Karpas-422 (cell line): ENCODE results near the gene NOCT. TPM values are rescaled to one million over a fixed set of nuclear protein-coding genes. Genes with fewer than 3 reads are reported as not detected.
"Not testable (repeated sequence)": the region's sequence is repeated elsewhere in the genome, so short reads cannot be mapped to it uniquely, and the experiment has no call there.

Experiments
- DNase-seq: peaks from one replicate; pipeline ENCODE4 v3.0.0-alpha.2; 2015
- H2AFZ ChIP-seq: fragments of 200-600 bp; sonication (generic); 2 replicates; pipeline ENCODE4 v1.6.1; 2014; ENCODE audit warnings: antibody characterized with exemption, low read length, mixed read lengths
- H3K27ac ChIP-seq: fragments of 200-600 bp; sonication (generic); 2 replicates; pipeline ENCODE4 v1.5.1; 2014; ENCODE audit warnings: mild to moderate bottlenecking, low read length, moderate library complexity
- H3K27me3 ChIP-seq: fragments of 200-600 bp; sonication (generic); 2 replicates; pipeline ENCODE4 v1.6.1; 2014; ENCODE audit warnings: low read length, mixed read lengths
- H3K36me3 ChIP-seq: fragments of 200-600 bp; sonication (generic); 2 replicates; pipeline ENCODE4 v1.6.1; 2014; ENCODE audit warnings: low read length, mixed read lengths; ENCODE audit not compliant: insufficient read depth
- H3K4me1 ChIP-seq: fragments of 200-600 bp; sonication (generic); 2 replicates; pipeline ENCODE4 v1.6.1; 2014; ENCODE audit warnings: mild to moderate bottlenecking, low read length, mixed read lengths
- H3K4me2 ChIP-seq: fragments of 200-600 bp; sonication (generic); 2 replicates; pipeline ENCODE4 v1.6.1; 2014; ENCODE audit warnings: low read length, low read depth, mild to moderate bottlenecking; ENCODE audit not compliant: poor library complexity, severe bottlenecking
- H3K4me3 ChIP-seq: fragments of 200-600 bp; sonication (generic); 2 replicates; pipeline ENCODE4 v1.5.1; 2014; ENCODE audit warnings: mild to moderate bottlenecking, antibody characterized with exemption, low read length, mixed read lengths
- H3K79me2 ChIP-seq: fragments of 200-600 bp; sonication (generic); 2 replicates; pipeline ENCODE4 v1.6.1; 2014; ENCODE audit warnings: mild to moderate bottlenecking, low read length, mixed read lengths
- H3K9ac ChIP-seq: fragments of 200-600 bp; sonication (generic); 2 replicates; pipeline ENCODE4 v1.6.0; 2014; ENCODE audit warnings: low read length
- H3K9me2 ChIP-seq: fragments of 200-600 bp; sonication (generic), shearing (Covaris generic); replicated peaks from 2 replicates; pipeline ENCODE4 v1.6.0; 2014; ENCODE audit warnings: mild to moderate bottlenecking, low read length, moderate library complexity; ENCODE audit not compliant: insufficient read depth
- H3K9me3 ChIP-seq: fragments of 300-700, 200-600 bp; sonication (generic); 2 replicates; pipeline ENCODE4 v1.6.1; 2014; ENCODE audit warnings: low read length, mixed read lengths
- H4K20me1 ChIP-seq: fragments of 200-600 bp; sonication (generic); 2 replicates; pipeline ENCODE4 v1.6.1; 2014; ENCODE audit warnings: mild to moderate bottlenecking, antibody characterized with exemption, low read length, low read depth; ENCODE audit not compliant: insufficient read depth
- total RNA-seq: library from RNA; depleted of rRNA; stranded (reverse); fragments of >200 nt; shearing (Covaris generic); gene quantifications from 2 replicates; pipeline ENCODE4 v1.2.3, GENCODE V29; 2014; ENCODE audit warnings: low replicate concordance

The NOCT gene
- total RNA-seq, 1 experiment from 2014 or later: 12.6 TPM

GRCh38 chr4:139022835-139023234 is 7.3 kb downstream of the NOCT start:
- no peaks in the 10 kb centered on the region for H3K9me3 ChIP-seq
- H3K9ac ChIP-seq: no peak overlapping the region
- H3K27me3 ChIP-seq: no peaks in the 10 kb centered on the region
- DNase-seq: no peak
- peaks cover 95% of the 10 kb centered on the region for H3K79me2 ChIP-seq
- peaks cover 34% of the 10 kb centered on the region for H3K4me1 ChIP-seq
- H3K36me3 ChIP-seq: no peaks in the 10 kb centered on the region
- H3K4me2 ChIP-seq: no peak overlapping the region
- no peak overlapping the region for H2AFZ ChIP-seq
- no peak overlapping the region for H3K4me3 ChIP-seq
- H3K9me2 ChIP-seq: no peaks in the 10 kb centered on the region
- H4K20me1 ChIP-seq: peaks cover 18% of the 10 kb centered on the region
- H3K27ac ChIP-seq: no peak overlapping the region

DNA sequence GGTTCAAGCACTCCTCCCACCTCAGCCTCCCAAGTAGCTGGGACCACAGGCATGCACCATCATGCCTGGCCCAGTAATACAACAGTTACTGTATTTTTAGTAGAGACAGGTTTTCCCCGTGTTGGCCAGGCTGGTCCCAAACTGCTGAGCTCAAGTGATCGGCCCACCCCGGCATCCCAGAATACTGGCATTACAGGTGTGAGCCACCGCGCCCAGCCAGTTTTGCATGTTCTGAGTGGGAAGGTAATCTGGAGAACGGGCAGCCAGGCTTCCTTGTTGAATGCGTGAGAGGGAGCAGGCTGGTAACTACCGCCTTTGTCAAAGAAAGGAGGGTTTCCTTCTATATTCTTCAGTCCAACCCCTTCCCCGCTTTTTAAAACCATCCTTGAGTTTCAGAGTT is 9.1 kb downstream of the NOCT start:
- H2AFZ ChIP-seq: no peak overlapping the region
- H3K4me1 ChIP-seq: peaks cover 17% of the 10 kb centered on the region
- H3K79me2 ChIP-seq: peaks cover 92% of the 10 kb centered on the region
- H3K27me3 ChIP-seq: no peaks in the 10 kb centered on the region
- H3K4me3 ChIP-seq: no peak overlapping the region
- no peaks in the 10 kb centered on the region for H3K9me2 ChIP-seq
- H3K4me2 ChIP-seq: no peak overlapping the region
- H3K27ac ChIP-seq: no peak overlapping the region
- peaks cover 9% of the 10 kb centered on the region; the same call in 1 of the 2 replicates for H4K20me1 ChIP-seq
- H3K36me3 ChIP-seq: no peaks in the 10 kb centered on the region
- no peaks in the 10 kb centered on the region for H3K9me3 ChIP-seq
- H3K9ac ChIP-seq: no peak overlapping the region
- no peak for DNase-seq

DNA sequence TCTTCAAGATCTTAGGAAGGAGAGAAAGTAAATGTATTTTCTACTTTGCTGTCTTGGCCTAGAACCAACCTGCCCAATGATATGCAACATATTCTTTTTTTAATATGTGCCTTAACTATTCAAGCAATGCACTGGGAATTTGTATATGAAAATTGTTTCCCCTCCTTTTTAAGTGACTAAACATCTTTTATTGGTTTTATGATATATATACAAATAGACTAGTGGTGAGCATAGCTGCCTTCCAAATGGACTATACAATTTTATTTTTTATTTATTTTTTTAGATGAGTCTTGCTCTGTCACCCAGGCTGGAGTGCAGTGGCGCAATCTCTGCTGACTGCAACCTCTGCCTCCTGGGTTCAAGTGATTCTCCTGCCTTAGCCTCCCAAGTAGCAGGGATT is 10.3 kb downstream of the NOCT start:
- H4K20me1 ChIP-seq: peaks cover 11% of the 10 kb centered on the region; the same call in 1 of the 2 replicates
- H3K36me3 ChIP-seq: no peaks in the 10 kb centered on the region
- H3K27ac ChIP-seq: no peak overlapping the region
- DNase-seq: no peak
- H3K9me3 ChIP-seq: no peaks in the 10 kb centered on the region
- peaks cover 91% of the 10 kb centered on the region for H3K79me2 ChIP-seq
- H3K4me3 ChIP-seq: no peak overlapping the region
- no peak overlapping the region for H3K9ac ChIP-seq
- no peak overlapping the region for H2AFZ ChIP-seq
- no peaks in the 10 kb centered on the region for H3K9me2 ChIP-seq
- H3K27me3 ChIP-seq: no peaks in the 10 kb centered on the region
- H3K4me1 ChIP-seq: peaks cover 7% of the 10 kb centered on the region
- H3K4me2 ChIP-seq: no peak overlapping the region

DNA sequence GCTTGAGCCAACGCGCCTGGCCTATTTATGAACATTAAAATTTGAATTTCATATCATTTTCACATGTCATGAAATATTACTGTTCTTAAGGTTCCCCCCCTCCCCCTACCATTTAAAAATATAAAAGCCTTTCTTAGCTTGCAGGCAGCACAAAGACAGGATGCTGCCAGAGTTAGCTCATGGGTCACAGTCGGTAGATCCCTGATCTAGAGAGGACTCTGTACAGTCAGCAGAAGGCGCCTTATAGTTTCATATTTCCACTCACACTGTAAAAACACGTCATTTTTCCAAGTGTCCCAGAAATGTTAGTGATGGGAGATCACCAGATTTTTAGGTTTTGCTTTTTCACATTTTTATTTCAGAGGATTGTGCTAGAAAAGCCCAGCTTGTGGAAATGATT is 12.2 kb downstream of the NOCT start:
- Histone ChIP-seq H3K79me2 (peaks cover 91% of the 10 kb centered on the region), H3K9me3 (no peaks in the 10 kb centered on the region), H3K27me3 (no peaks in the 10 kb centered on the region), H3K9me2 (no peaks in the 10 kb centered on the region), H3K4me2 (no peak overlapping the region), H3K27ac (no peak overlapping the region), H3K36me3 (no peaks in the 10 kb centered on the region), H3K9ac (no peak overlapping the region), H3K4me1 (no peaks in the 10 kb centered on the region), H3K4me3 (no peak overlapping the region), H2AFZ (no peak overlapping the region), H4K20me1 (peaks cover 13% of the 10 kb centered on the region; the same call in 1 of the 2 replicates)
- DNase-seq: no peak

GRCh38 chr4:139028191-139028661 is 12.6 kb downstream of the NOCT start:
- peaks cover 91% of the 10 kb centered on the region for H3K79me2 ChIP-seq
- no peak overlapping the region for H2AFZ ChIP-seq
- no peak overlapping the region for H3K9ac ChIP-seq
- no peaks in the 10 kb centered on the region for H3K9me2 ChIP-seq
- H3K36me3 ChIP-seq: no peaks in the 10 kb centered on the region
- H3K4me2 ChIP-seq: no peak overlapping the region
- no peak overlapping the region for H3K4me3 ChIP-seq
- H3K4me1 ChIP-seq: no peaks in the 10 kb centered on the region
- peaks cover 10% of the 10 kb centered on the region; the same call in 1 of the 2 replicates for H4K20me1 ChIP-seq
- no peak overlapping the region for H3K27ac ChIP-seq
- H3K27me3 ChIP-seq: no peaks in the 10 kb centered on the region
- no peaks in the 10 kb centered on the region for H3K9me3 ChIP-seq
- no peak for DNase-seq

DNA sequence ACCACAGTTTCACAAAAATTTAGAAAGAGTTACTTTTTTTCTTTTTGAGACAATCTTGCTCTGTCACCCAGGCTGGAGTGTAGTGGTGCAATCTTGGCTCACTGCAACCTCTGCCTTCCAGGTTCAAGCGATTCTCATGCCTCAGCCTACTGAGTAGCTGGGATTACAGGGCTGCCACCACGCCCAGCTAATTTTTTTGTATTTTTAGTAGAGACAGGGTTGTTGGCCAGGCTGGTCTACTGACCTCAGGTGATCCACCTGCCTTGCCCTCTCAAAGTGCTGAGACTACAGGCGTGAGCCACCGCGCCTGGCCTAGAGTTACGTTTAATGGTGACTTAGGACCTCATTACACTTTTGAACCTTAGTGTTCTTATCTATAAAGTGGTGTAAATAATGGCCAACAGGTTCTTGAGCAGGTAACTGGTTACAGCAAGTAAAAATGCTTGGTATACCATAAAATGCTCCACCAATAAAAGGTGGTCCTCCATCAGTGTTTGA is 14.3 kb downstream of the NOCT start:
- peaks cover 91% of the 10 kb centered on the region for H3K79me2 ChIP-seq
- H3K4me3 ChIP-seq, H3K36me3 ChIP-seq, H3K9ac ChIP-seq, DNase-seq, H3K9me2 ChIP-seq, H4K20me1 ChIP-seq, H3K4me1 ChIP-seq, H3K9me3 ChIP-seq, H3K4me2 ChIP-seq, H2AFZ ChIP-seq, H3K27me3 ChIP-seq, H3K27ac ChIP-seq: not testable (repeated sequence)

- H3K9me3 ChIP-seq: no peaks in the 10 kb centered on the region
- no peak overlapping the region for H3K4me2 ChIP-seq
- peak; percentile 92 for DNase-seq
- peaks cover 4% of the 10 kb centered on the region; the same call in 1 of the 2 replicates for H4K20me1 ChIP-seq
- peaks cover 91% of the 10 kb centered on the region for H3K79me2 ChIP-seq
- no peak overlapping the region for H3K27ac ChIP-seq
- no peaks in the 10 kb centered on the region for H3K36me3 ChIP-seq
- H3K4me1 ChIP-seq: peaks cover 9% of the 10 kb centered on the region
- H3K4me3 ChIP-seq: no peak overlapping the region
- H3K9me2 ChIP-seq: no peaks in the 10 kb centered on the region
- H3K27me3 ChIP-seq: no peaks in the 10 kb centered on the region
- no peak overlapping the region for H2AFZ ChIP-seq
- H3K9ac ChIP-seq: no peak overlapping the region
Measured at GRCh38 chr4:139030614-139031235, 15.1 kb downstream of the NOCT start.

DNA sequence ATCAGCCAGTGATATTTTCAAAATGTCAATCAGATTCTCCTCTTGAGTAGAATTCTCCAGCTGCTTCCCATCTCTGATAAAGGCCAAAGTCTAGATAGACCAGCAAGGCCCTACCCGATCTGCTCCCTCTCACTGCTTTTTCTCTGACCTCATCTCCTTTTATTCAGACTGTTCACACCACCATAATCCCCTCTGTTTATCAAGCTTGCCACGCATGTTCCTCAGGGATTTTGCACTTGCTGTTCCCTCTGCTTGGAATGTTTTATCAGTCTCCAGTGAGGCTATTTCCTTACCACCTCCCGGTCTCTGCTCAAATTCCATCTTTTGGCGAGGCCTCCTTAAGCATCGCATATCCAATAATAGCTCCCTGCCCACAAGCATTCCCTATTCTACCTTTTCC is 20.1 kb downstream of the NOCT start:
- Histone ChIP-seq H3K36me3 (no peaks in the 10 kb centered on the region; the same call in 1 of the 2 replicates), H3K27ac (no peak overlapping the region), H4K20me1 (peaks cover 8% of the 10 kb centered on the region; the same call in 1 of the 2 replicates), H2AFZ (no peak overlapping the region), H3K9me2 (no peaks in the 10 kb centered on the region), H3K4me2 (no peak overlapping the region), H3K4me1 (peaks cover 9% of the 10 kb centered on the region), H3K27me3 (no peaks in the 10 kb centered on the region), H3K79me2 (peaks cover 96% of the 10 kb centered on the region), H3K9me3 (no peaks in the 10 kb centered on the region), H3K4me3 (no peak overlapping the region), H3K9ac (no peak overlapping the region)
- no peak for DNase-seq
